ENCODE results near the gene GORASP1. TPM values are rescaled to one million over a fixed set of nuclear protein-coding genes. Genes with fewer than 3 reads are reported as not detected.
A peak's percentile ranks its signal among the peaks of the same experiment; 100 is the strongest.

GORASP1 gene
- total RNA-seq, 1 donor from 2014 or later, result 84.3 TPM

DNA sequence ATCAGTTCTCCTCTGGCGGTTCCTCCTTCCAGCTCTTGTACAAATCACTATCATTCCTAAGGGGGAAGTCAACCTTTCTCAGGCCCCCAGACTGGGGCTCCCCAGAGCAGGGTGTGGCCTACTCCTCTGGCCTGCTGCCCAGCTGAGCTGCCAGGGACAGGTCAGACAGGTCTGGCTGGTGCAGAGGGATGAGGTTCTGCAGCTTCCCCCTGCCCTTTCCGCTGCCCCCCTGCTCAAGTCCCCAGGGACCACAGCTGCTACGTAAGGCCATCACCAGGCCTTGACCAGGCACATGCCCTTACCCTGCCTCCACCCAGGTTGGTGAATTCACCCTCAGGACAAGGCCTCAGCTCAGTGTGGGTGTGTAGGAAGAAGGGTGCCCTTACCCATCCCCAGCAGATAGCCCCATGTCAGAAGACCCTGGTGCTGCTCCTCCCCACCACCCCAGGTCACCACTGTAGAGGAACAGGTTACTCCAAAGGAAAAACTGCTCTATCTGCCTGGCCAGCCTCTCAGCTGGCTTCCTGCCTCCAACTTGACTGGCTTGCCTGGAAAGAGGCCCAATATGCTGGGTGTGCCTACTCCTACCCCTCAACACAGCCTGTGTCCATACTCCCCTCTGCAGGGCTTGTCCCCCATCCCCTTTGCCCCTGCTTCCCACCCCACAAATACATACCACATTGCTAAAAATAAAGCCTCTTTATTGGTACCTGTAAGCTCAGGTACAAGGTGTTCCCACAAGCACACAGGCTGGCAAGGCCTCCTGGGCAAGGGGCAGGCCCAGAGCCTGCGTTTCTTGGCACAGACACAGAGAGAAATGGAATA lies 34.0 kb upstream of the GORASP1 start:
- peak; percentile 76 for DNase-seq (ENCODE audit: low spot score)

GRCh38 chr3:39140341-39140971 lies 33.0 kb upstream of the GORASP1 start:
- DNase-seq (ENCODE audit: low spot score), result no peak

DNA sequence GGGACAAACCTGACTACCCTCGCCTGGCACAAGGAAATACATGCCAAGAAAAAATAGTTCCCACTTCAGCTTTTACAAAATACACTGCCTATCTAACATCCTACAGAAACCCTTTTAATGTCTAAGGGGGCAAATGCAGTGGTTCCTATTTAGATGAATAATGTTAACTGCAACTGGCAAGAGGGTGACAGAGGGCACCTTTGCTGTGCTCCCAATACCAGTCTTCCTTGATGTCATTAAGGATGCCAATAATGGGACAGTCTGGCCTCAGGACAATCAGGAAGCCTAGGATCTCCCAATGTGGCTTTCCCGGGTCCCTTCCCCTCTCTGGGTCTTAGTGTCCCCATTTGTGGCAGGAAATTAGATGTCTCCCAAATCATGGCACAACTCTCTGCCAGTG lies 32.0 kb upstream of the GORASP1 start:
- DNase-seq (ENCODE audit: low spot score), result no peak

DNA sequence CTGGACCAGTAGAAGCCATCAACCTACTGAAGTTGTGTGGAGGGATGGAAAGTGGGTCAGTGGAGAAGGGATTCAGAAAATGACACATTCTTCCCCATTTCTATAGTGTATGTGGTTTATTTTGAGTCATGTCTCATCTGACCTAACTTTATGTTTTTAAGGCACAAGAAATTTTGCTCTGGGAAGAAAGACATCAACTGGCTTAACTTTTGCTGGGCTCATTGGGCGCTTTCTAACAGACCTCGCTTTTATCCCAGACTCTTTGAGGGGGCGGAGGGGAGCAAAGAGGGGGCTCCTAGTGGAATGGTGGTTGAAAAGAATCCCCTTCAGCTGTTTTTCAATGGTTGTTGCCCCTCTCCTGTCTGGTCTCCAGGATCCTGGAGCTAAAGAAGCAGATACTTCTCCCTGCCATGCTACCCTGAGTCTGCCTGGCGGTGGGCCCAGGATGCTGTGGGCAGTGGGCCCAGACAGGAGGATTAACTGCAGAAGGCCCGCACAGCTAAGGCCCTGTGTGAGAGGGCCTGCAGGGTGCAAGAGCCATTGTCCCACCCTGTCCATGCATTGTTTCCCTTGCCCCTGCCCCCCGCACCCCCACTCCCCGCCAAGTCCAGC lies 31.5 kb upstream of the GORASP1 start:
- DNase-seq (ENCODE audit: low spot score), result peak; percentile 42

- DNase-seq (ENCODE audit: low spot score), result no peak
Observed at GRCh38 chr3:39137991-39138803, 30.8 kb upstream of the GORASP1 start.

DNA sequence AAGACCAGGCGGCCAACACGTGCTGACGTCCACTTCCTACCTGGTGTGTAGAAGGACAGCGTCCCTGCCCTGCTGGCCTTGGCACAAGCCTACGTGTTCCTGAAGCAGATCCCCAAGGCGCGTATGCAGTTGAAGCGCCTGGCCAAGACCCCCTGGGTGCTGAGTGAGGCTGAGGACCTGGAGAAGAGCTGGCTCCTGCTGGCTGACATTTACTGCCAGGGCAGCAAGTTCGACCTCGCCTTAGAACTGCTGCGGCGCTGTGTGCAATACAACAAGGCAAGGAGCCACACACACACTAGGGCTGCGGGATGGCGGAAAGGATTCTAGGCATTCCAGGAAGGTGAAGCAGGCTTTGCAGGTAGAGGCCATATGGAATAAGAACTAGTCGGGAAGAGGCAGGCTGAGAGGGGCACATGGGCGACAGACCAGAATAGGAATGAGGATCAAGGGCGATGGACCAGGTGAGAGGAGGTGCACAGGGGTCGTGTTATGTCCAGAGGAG lies 30.1 kb upstream of the GORASP1 start:
- no peak for DNase-seq (ENCODE audit: low spot score)

GRCh38 chr3:39136533-39137434 lies 29.4 kb upstream of the GORASP1 start:
- DNase-seq (ENCODE audit: low spot score), result no peak

DNA sequence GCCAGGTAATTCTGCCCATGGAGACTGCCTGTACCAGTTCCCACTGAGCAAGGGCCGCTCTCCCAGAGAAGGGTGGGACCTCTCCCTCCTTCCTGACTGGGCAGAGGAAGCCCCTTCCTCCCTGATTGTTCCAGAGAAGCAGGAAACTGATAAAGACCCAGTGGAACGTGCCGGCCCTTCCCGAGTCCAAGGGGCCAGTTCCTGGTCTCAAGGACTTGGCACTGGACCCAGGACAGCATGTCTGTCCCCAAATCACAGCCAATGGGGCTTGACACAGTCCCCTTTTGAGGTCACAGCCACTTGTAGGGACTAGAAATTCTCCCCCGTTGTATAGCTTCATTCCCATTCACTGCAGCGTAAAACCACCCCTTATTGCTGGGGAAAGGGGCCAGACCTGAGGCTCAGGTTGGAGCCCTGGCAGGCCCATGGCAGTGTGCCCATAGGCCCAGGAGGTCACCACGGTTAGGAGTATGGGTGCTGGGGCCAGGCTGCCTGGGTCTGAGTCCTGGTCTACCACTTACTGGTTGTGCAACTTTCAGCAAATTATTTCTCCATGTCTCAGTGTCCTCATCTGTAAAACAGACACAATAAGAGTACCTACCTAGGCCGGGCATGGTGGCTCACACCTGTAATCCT lies 27.9 kb upstream of the GORASP1 start:
- DNase-seq (ENCODE audit: low spot score), result no peak

DNA sequence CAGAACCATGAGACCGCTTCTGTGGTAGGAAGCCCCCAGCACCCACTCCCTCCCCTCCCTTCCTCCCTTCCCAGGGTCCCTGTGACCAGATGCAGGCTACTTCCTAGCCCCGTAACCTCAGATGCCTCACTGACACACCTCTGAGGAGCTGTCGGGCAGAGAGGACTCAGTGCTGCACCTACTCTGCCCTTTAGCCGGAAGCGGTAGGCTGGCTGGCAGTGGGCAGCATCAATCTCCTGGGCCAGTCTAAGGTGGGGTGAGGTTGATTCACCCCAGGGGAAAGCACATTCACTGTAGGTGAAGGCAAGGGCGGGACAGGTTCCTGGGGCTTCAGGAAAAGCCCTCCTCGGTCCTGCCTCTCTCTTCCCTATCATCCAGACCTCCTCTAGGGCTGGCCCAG lies 26.9 kb upstream of the GORASP1 start:
- no peak for DNase-seq (ENCODE audit: low spot score)

- DNase-seq (ENCODE audit: low spot score), result no peak
Observed at GRCh38 chr3:39133822-39134221, 26.4 kb upstream of the GORASP1 start.

DNA sequence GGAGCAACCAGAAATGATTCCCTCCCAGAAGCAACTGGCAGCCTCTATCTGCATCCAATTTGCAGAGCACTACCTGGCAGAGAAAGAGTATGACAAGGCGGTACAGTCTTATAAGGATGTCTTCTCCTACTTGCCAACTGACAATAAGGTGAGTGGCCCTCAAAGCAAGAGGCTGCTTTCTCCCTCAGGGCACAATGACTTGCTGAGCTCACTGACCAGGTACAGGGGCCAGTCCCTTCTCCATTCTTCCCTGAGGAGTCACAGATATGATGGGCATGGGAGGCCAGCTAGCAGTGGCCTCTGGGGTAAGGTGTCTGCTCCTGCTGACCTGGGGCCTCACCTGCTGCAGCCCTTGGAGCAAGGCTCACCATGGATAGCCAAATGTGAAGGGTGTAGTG lies 25.7 kb upstream of the GORASP1 start:
- DNase-seq (ENCODE audit: low spot score), result no peak

DNA sequence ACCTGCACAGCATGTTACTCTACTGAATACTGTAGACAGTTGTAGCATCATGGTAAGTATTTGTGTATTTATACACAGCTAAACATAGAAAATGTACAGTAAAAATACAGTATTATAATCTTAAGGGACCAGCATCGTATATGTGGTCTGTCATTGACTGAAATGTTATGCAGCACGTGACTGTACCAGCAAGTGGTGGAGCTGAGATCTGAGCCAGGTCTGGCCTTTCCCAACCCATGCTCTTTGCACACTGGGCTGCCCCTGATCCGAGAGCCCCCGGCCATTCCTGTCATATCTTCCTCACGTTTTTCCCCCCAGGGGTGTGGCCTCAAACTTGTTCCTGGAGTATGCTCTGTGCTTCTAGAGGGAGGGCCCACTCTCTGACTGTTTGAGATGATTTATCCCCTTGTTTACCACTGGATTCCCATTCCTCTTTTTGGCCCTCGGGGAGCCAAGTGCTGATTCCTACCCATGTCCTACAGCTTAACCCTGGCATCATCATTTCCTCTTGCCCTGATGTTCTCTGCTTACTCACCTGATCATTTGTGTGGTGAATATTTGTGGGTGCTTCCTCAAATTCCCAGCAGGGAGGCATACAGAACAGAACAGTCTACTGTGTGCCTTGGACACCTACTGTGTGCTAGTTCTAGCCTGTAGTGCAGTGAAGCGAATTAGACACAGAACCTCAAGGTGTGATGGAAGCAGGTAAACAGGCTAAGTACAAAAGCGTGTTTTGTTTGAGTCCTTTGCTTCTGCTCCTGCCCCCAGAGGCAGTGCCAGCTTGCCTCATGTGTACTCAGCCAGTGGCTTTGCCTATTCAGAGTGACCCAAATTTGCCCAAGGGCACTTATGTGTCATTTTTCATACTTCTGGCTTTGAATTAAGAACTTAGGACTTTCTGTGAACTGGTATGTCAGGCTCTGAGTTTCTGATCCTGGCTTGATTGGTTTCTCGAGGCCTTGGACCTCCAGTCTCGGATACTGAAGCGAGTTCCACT lies 25.0 kb upstream of the GORASP1 start:
- no peak for DNase-seq (ENCODE audit: low spot score)

GRCh38 chr3:39130693-39131265 lies 23.4 kb upstream of the GORASP1 start:
- DNase-seq (ENCODE audit: low spot score), result no peak

GRCh38 chr3:39130026-39130425 lies 22.6 kb upstream of the GORASP1 start:
- no peak for DNase-seq (ENCODE audit: low spot score)

DNA sequence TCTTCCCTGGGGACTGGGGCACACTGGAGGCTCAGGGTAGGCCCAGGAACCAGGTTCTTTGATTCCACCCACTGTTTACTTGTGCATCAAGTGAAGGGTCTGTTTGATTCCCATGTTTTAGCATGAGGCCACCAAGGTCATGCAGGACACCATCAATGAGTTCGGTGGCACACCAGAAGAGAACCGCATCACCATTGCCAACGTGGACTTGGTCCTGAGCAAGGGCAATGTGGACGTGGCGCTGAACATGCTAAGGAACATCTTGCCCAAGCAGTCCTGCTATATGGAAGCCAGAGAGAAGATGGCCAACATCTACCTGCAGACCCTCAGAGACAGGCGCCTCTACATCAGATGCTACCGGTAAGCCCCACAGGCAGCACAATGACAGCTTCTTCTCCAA lies 21.5 kb upstream of the GORASP1 start:
- DNase-seq (ENCODE audit: low spot score), result no peak

DNA sequence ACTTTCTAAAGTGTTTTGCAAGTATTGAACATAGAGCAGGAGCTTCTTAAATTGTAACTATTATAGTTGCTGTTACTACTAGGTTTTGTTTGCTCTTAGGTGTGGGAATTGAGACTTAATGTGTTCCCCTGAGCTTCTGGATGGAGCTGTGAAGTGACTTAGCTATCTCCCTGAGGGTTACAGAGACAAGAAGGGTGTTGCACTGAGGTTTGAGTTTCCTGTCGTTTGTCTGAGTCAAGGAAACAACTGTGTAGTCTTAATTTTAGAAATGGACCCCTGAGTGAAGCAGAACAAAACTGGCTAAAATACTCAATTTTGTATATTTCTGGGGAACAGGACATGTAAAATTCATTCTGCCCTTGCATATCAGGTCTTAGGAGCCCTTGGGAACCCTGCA lies 20.5 kb upstream of the GORASP1 start:
- no peak for DNase-seq (ENCODE audit: low spot score)

- no peak for DNase-seq (ENCODE audit: low spot score)
Observed at GRCh38 chr3:39127269-39127907, 20.0 kb upstream of the GORASP1 start.

DNA sequence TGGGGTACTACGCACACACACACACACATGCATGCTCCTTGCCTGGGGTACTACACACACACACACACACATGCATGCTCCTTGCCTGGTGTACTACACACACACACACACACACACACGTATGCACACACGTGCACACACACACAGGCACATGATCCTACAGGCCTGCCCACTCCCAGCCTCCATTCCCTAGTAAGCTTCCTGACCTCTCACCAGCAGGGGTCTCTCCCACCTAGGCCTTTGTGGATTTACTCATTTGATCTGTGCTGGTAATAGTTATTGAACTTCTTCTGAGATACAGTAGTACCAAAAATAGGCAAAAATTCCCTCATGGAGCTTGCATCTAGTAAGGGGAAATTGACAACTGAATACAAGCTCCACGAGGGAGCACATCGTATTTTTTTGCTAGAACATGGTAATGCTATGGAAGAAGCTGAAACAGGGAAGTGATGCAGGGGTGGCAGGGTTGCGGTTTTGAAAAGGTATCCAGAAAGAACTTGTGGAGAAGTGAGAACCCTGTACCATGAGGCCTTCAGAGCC lies 19.2 kb upstream of the GORASP1 start:
- DNase-seq (ENCODE audit: low spot score), result no peak

All from mucosa of gallbladder (tissue), 1 donor.